HG03060 (cell line): ENCODE results near the gene PTGDR2.
A peak's percentile ranks its signal among the peaks of the same experiment; 100 is the strongest.
"Not testable (repeated sequence)": the region's sequence is repeated elsewhere in the genome, so short reads cannot be mapped to it uniquely, and the experiment has no call there.

Experiments used
- ATAC-seq: cut with Tn5 transposase; IDR thresholded peaks from one replicate; pipeline ENCODE4 v1.9.1; 2021; ENCODE audit warnings: low read depth, moderate number of reproducible peaks; ENCODE audit not compliant: unreplicated experiment

Gene PTGDR2

GRCh38 chr11:60844045-60844869, 11.5 kb downstream of the PTGDR2 start:
- ATAC-seq, result no peak

- no peak for ATAC-seq
Observed at GRCh38 chr11:60842668-60843600, 12.8 kb downstream of the PTGDR2 start.

- peak; percentile 46 for ATAC-seq
Observed at GRCh38 chr11:60841797-60842667, 13.7 kb downstream of the PTGDR2 start, which contains the start of gene CCDC86. CCDC86 (plus strand) TSS chr11:60842113; CDS start chr11:60842125, 12 bp downstream.

GRCh38 chr11:60840470-60841430, 15.0 kb downstream of the PTGDR2 start:
- ATAC-seq, result no peak

- ATAC-seq, result no peak
Observed at GRCh38 chr11:60838132-60838531, 17.6 kb downstream of the PTGDR2 start.

GRCh38 chr11:60836866-60837515, 18.8 kb downstream of the PTGDR2 start:
- ATAC-seq, result no peak

- ATAC-seq, result no peak
Observed at GRCh38 chr11:60835534-60835846, 20.3 kb downstream of the PTGDR2 start.

- ATAC-seq, result no peak
Observed at GRCh38 chr11:60834742-60835533, 20.8 kb downstream of the PTGDR2 start.

GRCh38 chr11:60831501-60832079, 24.2 kb downstream of the PTGDR2 start:
- ATAC-seq, result no peak

GRCh38 chr11:60831143-60831500, 24.6 kb downstream of the PTGDR2 start:
- no peak for ATAC-seq

GRCh38 chr11:60830478-60831142, 25.1 kb downstream of the PTGDR2 start:
- no peak for ATAC-seq

- no peak for ATAC-seq
Observed at GRCh38 chr11:60825790-60826189, 30.0 kb downstream of the PTGDR2 start.

- no peak for ATAC-seq
Observed at GRCh38 chr11:60825118-60825517, 30.6 kb downstream of the PTGDR2 start.

- not testable (repeated sequence) for ATAC-seq
Observed at GRCh38 chr11:60823745-60824306, 31.9 kb downstream of the PTGDR2 start.

GRCh38 chr11:60821827-60822599, 33.7 kb downstream of the PTGDR2 start:
- no peak for ATAC-seq

- no peak for ATAC-seq
Observed at GRCh38 chr11:60818057-60818456, 37.7 kb downstream of the PTGDR2 start.
